ENCODE data around the gene STIM2. TPM values are rescaled to one million over a fixed set of nuclear protein-coding genes. Genes with fewer than 3 reads are reported as not detected.

The STIM2 gene
- total RNA-seq, 2 experiments from 2014 or later = 40.5 to 43.1 TPM

GRCh38 chr4:27009539-27009938, 148.9 kb downstream of the STIM2 start:
- Mint-ChIP-seq H3K27ac (no peak overlapping the region), H3K27me3 (ENCODE audit: low read depth) (no peaks in the 10 kb centered on the region), H3K4me3 (no peak overlapping the region), H3K9me3 (no peaks in the 10 kb centered on the region), H3K4me1 (ENCODE audit: low read depth) (peaks cover 30% of the 10 kb centered on the region), H3K36me3 (ENCODE audit: low read depth) (peaks cover 6% of the 10 kb centered on the region)
- CTCF ChIA-PET = interaction anchor here (0.7 to 1.9 kb wide), 15 partner anchors 9 to 980 kb away, joined by 3 to 12 read pairs (median 4); partner anchors contain the start of gene STIM2
- intact Hi-C loops (cut with micrococcal nuclease) = loop anchor here (10.0 kb wide), 1 partner anchor 1025 kb away; no protein-coding TSS in a partner anchor
- no peak for DNase-seq

- Mint-ChIP-seq H3K9me3 (no peaks in the 10 kb centered on the region), H3K4me3 (no peak overlapping the region), H3K27me3 (ENCODE audit: low read depth) (no peaks in the 10 kb centered on the region), H3K36me3 (ENCODE audit: low read depth) (peaks cover 8% of the 10 kb centered on the region), H3K4me1 (ENCODE audit: low read depth) (peaks cover 25% of the 10 kb centered on the region), H3K27ac (peak overlapping the region; percentile 53)
- CTCF ChIA-PET = interaction anchor here (0.6 to 1.9 kb wide), 22 partner anchors 9 to 597 kb away, joined by 3 to 12 read pairs (median 4); partner anchors contain the start of gene STIM2
- intact Hi-C loops (cut with micrococcal nuclease) = loop anchor here (1.0 to 5.0 kb wide), 6 partner anchors 222 to 982 kb away; no protein-coding TSS in a partner anchor
- DNase-seq = peak; percentile 77
Observed at GRCh38 chr4:27010334-27010940, 149.8 kb downstream of the STIM2 start.

- peaks cover 12% of the 10 kb centered on the region for H3K36me3 Mint-ChIP-seq (ENCODE audit: low read depth)
- no peak overlapping the region for H3K4me3 Mint-ChIP-seq
- H3K4me1 Mint-ChIP-seq (ENCODE audit: low read depth) = peaks cover 17% of the 10 kb centered on the region
- CTCF ChIA-PET = no interaction called here
- intact Hi-C loops (cut with micrococcal nuclease) = loop anchor here (2.0 to 5.0 kb wide), 3 partner anchors 289 to 983 kb away; no protein-coding TSS in a partner anchor
- DNase-seq = no peak
- no peaks in the 10 kb centered on the region for H3K27me3 Mint-ChIP-seq (ENCODE audit: low read depth)
- H3K9me3 Mint-ChIP-seq = peaks cover 1% of the 10 kb centered on the region
- no peak overlapping the region for H3K27ac Mint-ChIP-seq
Observed at GRCh38 chr4:27011401-27011800, 150.8 kb downstream of the STIM2 start.

- peaks cover 1% of the 10 kb centered on the region for H3K9me3 Mint-ChIP-seq
- H3K4me1 Mint-ChIP-seq (ENCODE audit: low read depth) = peaks cover 19% of the 10 kb centered on the region
- DNase-seq = no peak
- H3K27me3 Mint-ChIP-seq (ENCODE audit: low read depth) = no peaks in the 10 kb centered on the region
- no peak overlapping the region for H3K27ac Mint-ChIP-seq
- CTCF ChIA-PET = no interaction called here
- H3K36me3 Mint-ChIP-seq (ENCODE audit: low read depth) = peaks cover 17% of the 10 kb centered on the region
- no peak overlapping the region for H3K4me3 Mint-ChIP-seq
- intact Hi-C loops (cut with micrococcal nuclease) = loop anchor here (5.0 kb wide), 2 partner anchors 291 to 586 kb away; no protein-coding TSS in a partner anchor
Observed at GRCh38 chr4:27013012-27013411, 152.4 kb downstream of the STIM2 start.

GRCh38 chr4:27016551-27016950, 155.9 kb downstream of the STIM2 start:
- H3K27ac Mint-ChIP-seq = no peak overlapping the region
- H3K9me3 Mint-ChIP-seq = peaks cover 1% of the 10 kb centered on the region
- H3K36me3 Mint-ChIP-seq (ENCODE audit: low read depth) = peaks cover 22% of the 10 kb centered on the region
- CTCF ChIA-PET = interaction anchor here (0.7 kb wide), 1 partner anchor 1696 kb away, joined by 3 read pairs; no protein-coding TSS in a partner anchor
- DNase-seq = no peak
- H3K4me1 Mint-ChIP-seq (ENCODE audit: low read depth) = peaks cover 11% of the 10 kb centered on the region
- intact Hi-C loops (cut with micrococcal nuclease) = no loop called here
- no peaks in the 10 kb centered on the region for H3K27me3 Mint-ChIP-seq (ENCODE audit: low read depth)
- no peak overlapping the region for H3K4me3 Mint-ChIP-seq

GRCh38 chr4:27017623-27018022, 157.0 kb downstream of the STIM2 start:
- Mint-ChIP-seq H3K4me1 (ENCODE audit: low read depth) (peaks cover 14% of the 10 kb centered on the region), H3K27me3 (ENCODE audit: low read depth) (no peaks in the 10 kb centered on the region), H3K27ac (no peak overlapping the region), H3K9me3 (peaks cover 1% of the 10 kb centered on the region), H3K36me3 (ENCODE audit: low read depth) (peaks cover 27% of the 10 kb centered on the region), H3K4me3 (no peak overlapping the region)
- CTCF ChIA-PET = interaction anchor here (0.8 kb wide), 1 partner anchor 151 kb away, joined by 3 read pairs; no protein-coding TSS in a partner anchor
- intact Hi-C loops (cut with micrococcal nuclease) = no loop called here
- DNase-seq = no peak

- H3K27me3 Mint-ChIP-seq (ENCODE audit: low read depth) = no peaks in the 10 kb centered on the region
- intact Hi-C loops (cut with micrococcal nuclease) = no loop called here
- no peak overlapping the region for H3K4me3 Mint-ChIP-seq
- H3K9me3 Mint-ChIP-seq = peaks cover 1% of the 10 kb centered on the region
- no peak overlapping the region for H3K27ac Mint-ChIP-seq
- H3K4me1 Mint-ChIP-seq (ENCODE audit: low read depth) = peaks cover 14% of the 10 kb centered on the region
- CTCF ChIA-PET = interaction anchor here (0.8 to 1.7 kb wide), 2 partner anchors 31 to 151 kb away, joined by 3 read pairs; no protein-coding TSS in a partner anchor
- no peak for DNase-seq
- peaks cover 29% of the 10 kb centered on the region for H3K36me3 Mint-ChIP-seq (ENCODE audit: low read depth)
Observed at GRCh38 chr4:27018076-27018475, 157.4 kb downstream of the STIM2 start.

GRCh38 chr4:27018910-27019309, 158.3 kb downstream of the STIM2 start:
- no peak overlapping the region for H3K4me3 Mint-ChIP-seq
- peaks cover 21% of the 10 kb centered on the region for H3K4me1 Mint-ChIP-seq (ENCODE audit: low read depth)
- H3K27me3 Mint-ChIP-seq (ENCODE audit: low read depth) = no peaks in the 10 kb centered on the region
- no peak overlapping the region for H3K27ac Mint-ChIP-seq
- intact Hi-C loops (cut with micrococcal nuclease) = no loop called here
- CTCF ChIA-PET = interaction anchor here (0.6 to 1.7 kb wide), 3 partner anchors 9 to 307 kb away, joined by 3 read pairs; no protein-coding TSS in a partner anchor
- DNase-seq = no peak
- peaks cover 34% of the 10 kb centered on the region for H3K36me3 Mint-ChIP-seq (ENCODE audit: low read depth)
- peaks cover 1% of the 10 kb centered on the region for H3K9me3 Mint-ChIP-seq

GRCh38 chr4:27019766-27020165, 159.1 kb downstream of the STIM2 start:
- no peaks in the 10 kb centered on the region for H3K27me3 Mint-ChIP-seq (ENCODE audit: low read depth)
- H3K4me1 Mint-ChIP-seq (ENCODE audit: low read depth) = peaks cover 21% of the 10 kb centered on the region
- no peak for DNase-seq
- CTCF ChIA-PET = interaction anchor here (0.8 to 1.7 kb wide), 2 partner anchors 10 to 29 kb away, joined by 3 read pairs; no protein-coding TSS in a partner anchor
- H3K9me3 Mint-ChIP-seq = peaks cover 1% of the 10 kb centered on the region
- peaks cover 37% of the 10 kb centered on the region for H3K36me3 Mint-ChIP-seq (ENCODE audit: low read depth)
- no peak overlapping the region for H3K27ac Mint-ChIP-seq
- H3K4me3 Mint-ChIP-seq = no peak overlapping the region
- intact Hi-C loops (cut with micrococcal nuclease) = no loop called here

GRCh38 chr4:27020203-27020602, 159.6 kb downstream of the STIM2 start:
- H3K36me3 Mint-ChIP-seq (ENCODE audit: low read depth) = peaks cover 34% of the 10 kb centered on the region
- intact Hi-C loops (cut with micrococcal nuclease) = no loop called here
- H3K4me3 Mint-ChIP-seq = no peak overlapping the region
- DNase-seq = no peak
- CTCF ChIA-PET = no interaction called here
- H3K9me3 Mint-ChIP-seq = peaks cover 1% of the 10 kb centered on the region
- H3K4me1 Mint-ChIP-seq (ENCODE audit: low read depth) = peaks cover 19% of the 10 kb centered on the region
- no peak overlapping the region for H3K27ac Mint-ChIP-seq
- no peaks in the 10 kb centered on the region for H3K27me3 Mint-ChIP-seq (ENCODE audit: low read depth)

- Mint-ChIP-seq H3K27me3 (ENCODE audit: low read depth) (no peaks in the 10 kb centered on the region), H3K4me1 (ENCODE audit: low read depth) (peaks cover 19% of the 10 kb centered on the region), H3K4me3 (no peak overlapping the region), H3K27ac (no peak overlapping the region), H3K9me3 (peaks cover 1% of the 10 kb centered on the region), H3K36me3 (ENCODE audit: low read depth) (peaks cover 34% of the 10 kb centered on the region)
- intact Hi-C loops (cut with micrococcal nuclease) = no loop called here
- DNase-seq = no peak
- CTCF ChIA-PET = no interaction called here
Observed at GRCh38 chr4:27020603-27021002, 160.0 kb downstream of the STIM2 start.

GRCh38 chr4:27022963-27023362, 162.3 kb downstream of the STIM2 start:
- DNase-seq = no peak
- Mint-ChIP-seq H3K4me1 (ENCODE audit: low read depth) (peaks cover 10% of the 10 kb centered on the region), H3K9me3 (no peaks in the 10 kb centered on the region), H3K4me3 (no peak overlapping the region), H3K36me3 (ENCODE audit: low read depth) (peaks cover 26% of the 10 kb centered on the region), H3K27me3 (ENCODE audit: low read depth) (no peaks in the 10 kb centered on the region), H3K27ac (no peak overlapping the region)
- intact Hi-C loops (cut with micrococcal nuclease) = no loop called here
- CTCF ChIA-PET = interaction anchor here (1.1 kb wide), 1 partner anchor 13 kb away, joined by 3 read pairs; no protein-coding TSS in a partner anchor

GRCh38 chr4:27023366-27023765, 162.7 kb downstream of the STIM2 start:
- no peak overlapping the region for H3K4me3 Mint-ChIP-seq
- no peaks in the 10 kb centered on the region for H3K9me3 Mint-ChIP-seq
- peaks cover 10% of the 10 kb centered on the region for H3K4me1 Mint-ChIP-seq (ENCODE audit: low read depth)
- no peak overlapping the region for H3K27ac Mint-ChIP-seq
- CTCF ChIA-PET = interaction anchor here (0.6 kb wide), 1 partner anchor 41 kb away, joined by 3 read pairs; no protein-coding TSS in a partner anchor
- intact Hi-C loops (cut with micrococcal nuclease) = no loop called here
- no peaks in the 10 kb centered on the region for H3K27me3 Mint-ChIP-seq (ENCODE audit: low read depth)
- DNase-seq = no peak
- peaks cover 25% of the 10 kb centered on the region for H3K36me3 Mint-ChIP-seq (ENCODE audit: low read depth)

Measured in activated naive CD4-positive, alpha-beta T cell treated with anti-CD3 and anti-CD28 coated beads for 36 hours (primary cell).